ENCODE results near the gene PYROXD2. TPM values are rescaled to one million over a fixed set of nuclear protein-coding genes. Genes with fewer than 3 reads are reported as not detected.
A peak's percentile ranks its signal among the peaks of the same experiment; 100 is the strongest.

PYROXD2 gene
- total and polyA plus RNA-seq, 10 of the 15 experiments (the other 5 are each of a cell fraction or from before 2014, with no cell fraction given), result 4.8 to 15.8 (median 11.1) TPM

DNA sequence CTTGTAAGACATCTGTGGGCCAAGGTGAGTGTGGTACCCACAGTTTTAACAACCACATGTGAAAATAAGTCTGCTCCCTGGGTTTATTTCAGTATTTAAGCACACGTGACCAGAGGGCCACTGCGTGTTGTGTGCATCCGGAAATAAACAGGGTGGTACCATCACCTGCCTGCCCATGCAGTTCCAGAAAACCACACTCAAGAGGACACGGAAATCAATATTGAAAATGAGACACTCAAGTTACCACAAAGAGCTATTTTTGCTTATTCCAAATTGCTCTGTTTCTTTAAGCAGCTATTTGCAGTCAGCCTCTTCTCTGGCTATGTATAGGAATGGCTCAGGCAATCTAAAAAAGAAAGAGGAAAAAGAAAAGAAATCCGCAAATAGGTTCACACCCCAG lies 75.2 kb downstream of the PYROXD2 start:
- H3K27ac ChIP-seq (ENCODE audit: control insufficient read depth, insufficient read depth), result peak overlapping the region; percentile 22; the same call in 1 of the 2 replicates
- in situ Hi-C loops (cut with MboI), result no loop called here
- H3K4me2 ChIP-seq (ENCODE audit: control insufficient read depth, insufficient read depth), result peak overlapping the region; percentile 90
- no peak for TF ChIP-seq HSF1 (IDR thresholded peaks at IDR 0.05; ENCODE audit: low read depth, low read length)
- TF ChIP-seq SKIL (IDR thresholded peaks at IDR 0.05; ENCODE audit: low read depth, poor library complexity, severe bottlenecking), result peak; percentile 33
- peak; percentile 22; the same call in 1 of the 2 replicates for TF ChIP-seq PAX5 (IDR thresholded peaks at IDR 0.05; ENCODE audit: borderline replicate concordance, low read depth, low read length)
- TF ChIP-seq SMARCA5 (IDR thresholded peaks at IDR 0.05), result no peak
- TF ChIP-seq BCL11A (IDR thresholded peaks at IDR 0.05; ENCODE audit: low read depth, low read length), result no peak
- TF ChIP-seq EP300 (IDR thresholded peaks at IDR 0.05; ENCODE audit: borderline replicate concordance in 1 of 2, control insufficient read depth in 1 of 2, low read depth in 2 of 2, low read length in 2 of 2), result peak in 1 of 2 experiments; percentile 43; a peak in 1 of 4 replicates
- peak; percentile 44; the same call in 1 of the 2 replicates for TF ChIP-seq IKZF1 (conservative IDR thresholded peaks at IDR 0.05)
- TF ChIP-seq, protein P1, sequence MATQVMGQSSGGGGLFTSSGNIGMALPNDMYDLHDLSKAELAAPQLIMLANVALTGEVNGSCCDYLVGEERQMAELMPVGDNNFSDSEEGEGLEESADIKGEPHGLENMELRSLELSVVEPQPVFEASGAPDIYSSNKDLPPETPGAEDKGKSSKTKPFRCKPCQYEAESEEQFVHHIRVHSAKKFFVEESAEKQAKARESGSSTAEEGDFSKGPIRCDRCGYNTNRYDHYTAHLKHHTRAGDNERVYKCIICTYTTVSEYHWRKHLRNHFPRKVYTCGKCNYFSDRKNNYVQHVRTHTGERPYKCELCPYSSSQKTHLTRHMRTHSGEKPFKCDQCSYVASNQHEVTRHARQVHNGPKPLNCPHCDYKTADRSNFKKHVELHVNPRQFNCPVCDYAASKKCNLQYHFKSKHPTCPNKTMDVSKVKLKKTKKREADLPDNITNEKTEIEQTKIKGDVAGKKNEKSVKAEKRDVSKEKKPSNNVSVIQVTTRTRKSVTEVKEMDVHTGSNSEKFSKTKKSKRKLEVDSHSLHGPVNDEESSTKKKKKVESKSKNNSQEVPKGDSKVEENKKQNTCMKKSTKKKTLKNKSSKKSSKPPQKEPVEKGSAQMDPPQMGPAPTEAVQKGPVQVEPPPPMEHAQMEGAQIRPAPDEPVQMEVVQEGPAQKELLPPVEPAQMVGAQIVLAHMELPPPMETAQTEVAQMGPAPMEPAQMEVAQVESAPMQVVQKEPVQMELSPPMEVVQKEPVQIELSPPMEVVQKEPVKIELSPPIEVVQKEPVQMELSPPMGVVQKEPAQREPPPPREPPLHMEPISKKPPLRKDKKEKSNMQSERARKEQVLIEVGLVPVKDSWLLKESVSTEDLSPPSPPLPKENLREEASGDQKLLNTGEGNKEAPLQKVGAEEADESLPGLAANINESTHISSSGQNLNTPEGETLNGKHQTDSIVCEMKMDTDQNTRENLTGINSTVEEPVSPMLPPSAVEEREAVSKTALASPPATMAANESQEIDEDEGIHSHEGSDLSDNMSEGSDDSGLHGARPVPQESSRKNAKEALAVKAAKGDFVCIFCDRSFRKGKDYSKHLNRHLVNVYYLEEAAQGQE (IDR thresholded peaks at IDR 0.05; ENCODE audit: low read depth, low read length), result no peak
- no peak for TF ChIP-seq LARP7 (IDR thresholded peaks at IDR 0.05)
- TF ChIP-seq POLR2A (IDR thresholded peaks at IDR 0.05; ENCODE audit: low read depth, low read length), result no peak
- TF ChIP-seq WRNIP1 (IDR thresholded peaks at IDR 0.05; ENCODE audit: borderline replicate concordance, low read depth, low read length), result no peak
- TF ChIP-seq CREB1 (IDR thresholded peaks at IDR 0.05; ENCODE audit: low read depth), result 0 out of 2 replicates have a peak, but pooled peaks have one; percentile 23
- no peak for TF ChIP-seq POU2F2 (IDR thresholded peaks at IDR 0.05; ENCODE audit: borderline replicate concordance, low read depth, low read length)
- TF ChIP-seq HDGF (IDR thresholded peaks at IDR 0.05), result no peak
- TF ChIP-seq SMAD1 (IDR thresholded peaks at IDR 0.05; ENCODE audit: low read depth, partially characterized antibody), result no peak
- TF ChIP-seq RAD51 (IDR thresholded peaks at IDR 0.05), result peak; percentile 78
- no peak for TF ChIP-seq CHD2 (IDR thresholded peaks at IDR 0.05; ENCODE audit: borderline replicate concordance, low read depth, low read length)
- TF ChIP-seq SREBF2 (IDR thresholded peaks at IDR 0.05; ENCODE audit: low read length), result no peak

More for the DNA sequence above, 75.2 kb downstream of the PYROXD2 start:
- intact Hi-C loops (cut with micrococcal nuclease; ENCODE audit: unreplicated experiment), result no loop called here
- H3K4me1 ChIP-seq (ENCODE audit: control insufficient read depth, insufficient read depth, low read length), result peaks cover 21% of the 10 kb centered on the region
- ChIA-PET RAD21 (ENCODE audit: unreplicated experiment) (interaction anchor here (1.0 kb wide), 1 partner anchor 9 kb away, joined by 3 read pairs; no protein-coding TSS in a partner anchor), SMC1A (ENCODE audit: uncharacterized antibody, unreplicated experiment) (interaction anchor here (0.7 to 1.7 kb wide), 4 partner anchors 9 to 72 kb away, joined by 3 to 5 read pairs (median 4); no protein-coding TSS in a partner anchor), POLR2A (interaction anchor here (0.9 to 1.1 kb wide), 2 partner anchors 9 to 18 kb away, joined by 3 to 4 read pairs; no protein-coding TSS in a partner anchor), CTCF (interaction anchor here (1.5 to 2.2 kb wide), 3 partner anchors 8 to 171 kb away, joined by 4 to 14 read pairs (median 5); no protein-coding TSS in a partner anchor)
- H3K9ac ChIP-seq (ENCODE audit: control insufficient read depth, insufficient read depth, low read length), result peak overlapping the region; percentile 42
- H4K20me1 ChIP-seq (ENCODE audit: control insufficient read depth, insufficient read depth), result no peaks in the 10 kb centered on the region
- DNase-seq (ENCODE audit: low read depth, low spot score) (peak; percentile 94), FAIRE-seq (peak; percentile 87), ATAC-seq (peak; percentile 91)
- H3K4me3 ChIP-seq, result peak overlapping the region; percentile 40; the same call in 1 of the 2 replicates
- H3K27me3 ChIP-seq (replicated peaks in 1 of 2; ENCODE audit: control insufficient read depth in 2 of 2, insufficient read depth in 2 of 2, low read length in 1 of 2), result no peaks in the 10 kb centered on the region
- no peaks in the 10 kb centered on the region for H3K36me3 ChIP-seq (ENCODE audit: control insufficient read depth in 2 of 2, insufficient read depth in 2 of 2, low read length in 1 of 2)
- no TSS peak for BruUV-seq (replicated peaks)
- no peaks in the 10 kb centered on the region; the same call in 2 of the 3 replicates for H3K9me3 ChIP-seq (replicated peaks; ENCODE audit: control insufficient read depth, insufficient read depth, low read length)
- no peaks in the 10 kb centered on the region for H3K79me2 ChIP-seq (ENCODE audit: control insufficient read depth, insufficient read depth, low read length)
- whole genome bisulfite sequencing (ENCODE audit: insufficient coverage, insufficient replicate concordance, low lambda C conversion rate, missing lambda C conversion rate), result 2% methylated on average over 5 of the region's 5 CpGs
- peak overlapping the region; percentile 48; the same call in 1 of the 2 replicates for H2AFZ ChIP-seq (ENCODE audit: control insufficient read depth, low read depth, low read length)

All from GM12878 (cell line).